Activated CD4-positive, alpha-beta T cell treated with anti-CD3 and anti-CD28 coated beads for 1 hour (primary cell): ENCODE data around the gene RASA2.

Source experiments
- DNase-seq: peaks from one replicate; pipeline ENCODE4 v3.0.0-alpha.2; 2020

RASA2 gene

GRCh38 chr3:141486746-141487520, at the start of gene RASA2:
RASA2 (plus strand) TSS chr3:141487027; CDS start chr3:141487084, 57 bp downstream.
- peak; percentile 60 for DNase-seq

GRCh38 chr3:141439589-141439988, 47.2 kb upstream of the RASA2 start:
- no peak for DNase-seq

GRCh38 chr3:141440942-141441341, 45.9 kb upstream of the RASA2 start:
- DNase-seq, result no peak

- peak; percentile 64 for DNase-seq
Observed at GRCh38 chr3:141441381-141442364, 45.2 kb upstream of the RASA2 start.

GRCh38 chr3:141442446-141442845, 44.4 kb upstream of the RASA2 start:
- no peak for DNase-seq

GRCh38 chr3:141442914-141443313, 43.9 kb upstream of the RASA2 start:
- DNase-seq, result no peak

GRCh38 chr3:141444586-141445285, 42.1 kb upstream of the RASA2 start:
- no peak for DNase-seq

- no peak for DNase-seq
Observed at GRCh38 chr3:141445990-141446389, 40.8 kb upstream of the RASA2 start.

- DNase-seq, result no peak
Observed at GRCh38 chr3:141446737-141447136, 40.1 kb upstream of the RASA2 start.

GRCh38 chr3:141447383-141447782, 39.4 kb upstream of the RASA2 start:
- no peak for DNase-seq

- no peak for DNase-seq
Observed at GRCh38 chr3:141448606-141449220, 38.1 kb upstream of the RASA2 start.

GRCh38 chr3:141449424-141449823, 37.4 kb upstream of the RASA2 start:
- no peak for DNase-seq

- no peak for DNase-seq
Observed at GRCh38 chr3:141450727-141451375, 36.0 kb upstream of the RASA2 start.

GRCh38 chr3:141452045-141452444, 34.8 kb upstream of the RASA2 start:
- DNase-seq, result no peak

- DNase-seq, result no peak
Observed at GRCh38 chr3:141452773-141453172, 34.1 kb upstream of the RASA2 start.

- no peak for DNase-seq
Observed at GRCh38 chr3:141454054-141454453, 32.8 kb upstream of the RASA2 start.

GRCh38 chr3:141454906-141455602, 31.8 kb upstream of the RASA2 start:
- no peak for DNase-seq

GRCh38 chr3:141455603-141456300, 31.1 kb upstream of the RASA2 start:
- no peak for DNase-seq

GRCh38 chr3:141456301-141456625, 30.6 kb upstream of the RASA2 start:
- DNase-seq, result no peak

GRCh38 chr3:141457624-141458236, 29.1 kb upstream of the RASA2 start:
- no peak for DNase-seq

GRCh38 chr3:141459008-141459407, 27.8 kb upstream of the RASA2 start:
- DNase-seq, result no peak
